SKM-1 (cell line): Measurements from ENCODE around the gene ZNRF1.
"Not testable (repeated sequence)": the region's sequence is repeated elsewhere in the genome, so short reads cannot be mapped to it uniquely, and the experiment has no call there.

Experiments
- DNase-seq: peaks from one replicate; lab custom pipeline; 2025; ENCODE audit not compliant: unreplicated experiment; lab: John Stamatoyannopoulos, UW

Gene ZNRF1

DNA sequence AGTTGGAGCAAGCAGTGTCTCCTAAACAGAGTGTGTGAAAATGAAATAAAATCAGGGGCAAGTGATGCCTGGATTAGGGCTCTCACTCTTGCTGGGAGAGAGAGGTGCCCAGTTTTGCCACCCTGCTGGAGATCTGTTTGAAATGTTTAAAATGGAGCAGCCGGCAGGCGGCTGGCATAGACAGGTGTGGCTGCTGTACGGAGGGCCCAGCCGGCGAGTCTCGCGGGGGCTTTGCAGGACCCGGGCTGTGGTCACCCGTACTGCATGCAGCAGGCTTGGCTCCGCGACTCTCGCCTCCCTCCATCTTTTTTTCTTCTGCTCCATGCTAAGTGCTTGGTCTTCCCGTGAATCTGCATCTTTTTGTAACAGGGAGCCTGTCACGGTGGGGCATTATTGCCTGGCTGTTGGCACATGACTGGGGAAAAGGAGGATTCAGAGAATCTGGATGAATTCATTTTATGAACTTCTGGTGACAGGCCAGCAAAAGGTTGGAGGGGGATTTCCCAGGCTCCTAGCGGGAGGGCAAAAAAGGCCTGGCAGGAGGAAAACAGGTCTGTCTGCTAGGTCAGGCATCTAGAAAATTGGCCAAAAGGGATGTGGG lies 1.8 kb downstream of the ZNRF1 start:
- no peak for DNase-seq

DNA sequence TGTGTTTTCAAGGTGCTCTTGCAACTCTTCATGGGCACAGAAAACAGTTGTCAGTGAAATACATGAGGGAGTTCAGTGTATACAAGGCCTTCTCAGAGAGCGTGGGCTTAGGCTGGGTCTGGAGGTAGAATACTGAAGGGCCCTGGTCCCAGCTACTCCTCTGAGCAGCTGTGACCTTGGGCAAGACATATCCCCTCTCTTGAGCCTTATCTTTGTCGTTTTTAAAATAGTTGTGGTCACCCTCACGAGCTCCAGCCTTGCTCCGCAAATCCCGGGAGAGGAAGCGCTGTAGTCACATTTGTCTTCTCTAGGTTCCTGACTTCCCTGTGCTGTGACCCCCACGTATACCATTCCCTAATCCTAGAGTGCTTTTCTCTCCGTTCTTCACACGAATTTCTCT lies 3.6 kb downstream of the ZNRF1 start:
- DNase-seq = no peak

DNA sequence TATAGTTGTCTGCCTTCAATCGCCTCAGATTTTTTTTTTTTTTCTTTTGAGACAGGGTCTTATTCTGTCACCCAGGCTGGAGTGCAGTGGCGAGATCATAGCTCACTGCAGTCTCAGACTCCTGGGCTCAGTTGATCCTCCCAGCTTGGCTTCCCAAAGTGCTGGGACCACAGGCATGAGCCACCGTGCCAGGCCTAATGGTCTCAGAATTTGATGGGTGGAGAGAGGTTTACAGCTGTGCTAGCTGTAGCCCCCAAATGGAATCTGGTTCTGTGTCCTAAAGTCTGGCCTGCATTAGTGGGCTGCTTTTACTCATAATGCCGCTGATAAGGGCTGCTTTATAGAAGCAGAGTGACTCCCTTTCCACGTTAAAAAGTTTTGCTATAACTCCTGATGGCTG lies 5.1 kb downstream of the ZNRF1 start:
- DNase-seq = no peak

DNA sequence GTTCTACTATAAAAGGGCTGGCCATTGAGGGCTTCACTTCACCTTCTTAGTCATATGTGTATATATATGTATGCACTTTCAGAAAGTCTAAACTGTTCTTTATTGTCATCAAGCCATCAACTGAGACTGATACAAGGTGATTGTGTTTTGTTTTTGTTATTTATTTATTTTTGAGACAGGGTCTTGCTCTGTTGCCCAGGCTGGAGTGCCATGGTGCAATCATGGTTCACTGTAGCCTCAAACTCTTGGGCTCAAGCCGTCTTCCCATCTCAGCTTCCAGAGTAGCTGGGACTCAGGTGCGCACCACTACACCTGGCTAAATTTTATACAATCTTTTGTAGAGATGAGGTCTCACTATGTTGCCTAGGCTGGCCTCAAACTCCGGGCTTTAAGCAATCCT lies 5.6 kb downstream of the ZNRF1 start:
- no peak for DNase-seq

DNA sequence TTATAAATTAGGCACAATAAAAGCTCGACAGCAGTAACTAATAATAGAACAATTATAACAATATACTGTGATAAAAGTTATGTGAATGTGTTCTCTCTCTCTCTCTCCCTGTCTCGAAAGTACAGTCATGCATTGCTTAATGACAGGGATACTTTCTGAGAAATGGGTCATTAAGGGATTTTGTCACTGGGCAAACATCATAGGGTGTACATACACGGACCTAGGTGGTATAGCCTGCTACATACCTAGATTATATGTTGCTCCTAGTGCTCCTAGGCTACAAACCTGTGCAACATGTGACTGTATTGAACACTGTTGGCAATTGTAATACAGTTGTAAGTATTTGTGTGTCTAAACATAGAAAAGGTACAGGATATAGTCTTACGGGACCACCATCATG lies 6.9 kb downstream of the ZNRF1 start:
- no peak for DNase-seq

DNA sequence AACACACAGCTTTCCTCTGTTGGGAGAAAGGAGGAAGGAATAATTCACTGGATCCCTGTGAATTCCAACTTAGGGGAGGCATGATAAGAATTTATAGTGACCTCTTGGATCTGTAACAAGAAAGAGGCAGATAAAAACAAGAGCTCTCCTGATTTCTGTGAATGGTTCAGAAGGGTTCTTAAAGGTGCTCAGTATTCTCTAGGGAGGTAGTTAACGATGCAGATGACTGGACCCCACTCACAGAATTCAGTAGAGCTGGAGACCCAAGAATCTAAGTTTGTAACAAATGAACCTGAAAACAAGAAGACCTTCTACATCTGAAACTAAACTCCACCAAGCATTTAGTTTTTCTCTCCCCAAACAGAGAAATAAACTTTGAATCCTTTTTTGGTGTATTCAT lies 8.6 kb downstream of the ZNRF1 start:
- no peak for DNase-seq

DNA sequence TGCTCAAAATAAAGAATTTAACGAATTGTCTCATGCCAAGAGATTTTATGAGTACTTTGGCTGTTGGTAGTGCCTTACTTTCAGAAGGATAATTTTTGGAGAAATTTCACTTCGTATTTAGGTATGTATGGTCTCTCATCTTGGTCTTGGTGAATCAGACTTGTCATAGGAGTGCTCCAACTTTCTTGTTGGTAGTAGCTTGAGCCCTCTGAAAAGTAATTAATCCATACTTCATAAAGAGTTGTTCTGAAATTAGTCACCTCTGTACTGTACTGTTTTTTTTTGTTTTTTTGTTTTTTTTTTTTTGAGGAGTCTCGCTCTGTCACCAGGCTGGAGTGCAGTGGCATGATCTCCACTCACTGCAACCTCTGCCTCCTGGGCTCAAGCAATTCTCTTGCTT lies 11.6 kb downstream of the ZNRF1 start:
- DNase-seq = no peak

DNA sequence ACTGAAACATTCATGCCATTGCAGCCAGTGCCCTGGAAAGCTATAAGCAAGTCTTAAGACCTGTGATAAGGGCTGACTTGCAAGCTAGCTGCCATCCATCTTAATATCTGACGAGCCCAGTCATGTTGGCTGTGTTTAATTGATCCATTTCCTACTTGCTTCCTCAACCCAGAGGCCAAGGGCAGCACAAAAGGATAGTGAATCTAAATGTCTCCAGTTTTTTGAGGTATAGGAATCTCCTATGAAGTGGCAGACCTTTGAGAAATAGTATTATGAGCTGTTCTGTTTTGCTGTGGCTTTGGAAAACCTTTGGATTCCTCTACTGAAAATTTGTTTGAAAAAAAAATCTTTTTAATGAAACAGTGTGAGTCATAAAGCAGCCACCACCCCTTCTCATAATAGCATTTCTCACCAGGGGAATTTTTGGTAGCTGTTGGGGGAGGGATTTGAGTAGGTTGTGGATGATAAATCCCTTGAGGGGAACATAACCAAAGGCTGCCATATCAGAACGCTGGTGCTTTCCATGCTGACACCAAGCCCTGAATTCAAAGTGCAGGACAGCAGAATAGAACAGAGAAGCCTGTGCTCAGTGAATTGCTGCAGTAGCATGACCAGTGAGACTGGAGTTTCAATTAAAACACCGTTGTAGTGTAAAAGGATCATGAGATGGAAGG lies 12.9 kb downstream of the ZNRF1 start:
- no peak for DNase-seq

DNA sequence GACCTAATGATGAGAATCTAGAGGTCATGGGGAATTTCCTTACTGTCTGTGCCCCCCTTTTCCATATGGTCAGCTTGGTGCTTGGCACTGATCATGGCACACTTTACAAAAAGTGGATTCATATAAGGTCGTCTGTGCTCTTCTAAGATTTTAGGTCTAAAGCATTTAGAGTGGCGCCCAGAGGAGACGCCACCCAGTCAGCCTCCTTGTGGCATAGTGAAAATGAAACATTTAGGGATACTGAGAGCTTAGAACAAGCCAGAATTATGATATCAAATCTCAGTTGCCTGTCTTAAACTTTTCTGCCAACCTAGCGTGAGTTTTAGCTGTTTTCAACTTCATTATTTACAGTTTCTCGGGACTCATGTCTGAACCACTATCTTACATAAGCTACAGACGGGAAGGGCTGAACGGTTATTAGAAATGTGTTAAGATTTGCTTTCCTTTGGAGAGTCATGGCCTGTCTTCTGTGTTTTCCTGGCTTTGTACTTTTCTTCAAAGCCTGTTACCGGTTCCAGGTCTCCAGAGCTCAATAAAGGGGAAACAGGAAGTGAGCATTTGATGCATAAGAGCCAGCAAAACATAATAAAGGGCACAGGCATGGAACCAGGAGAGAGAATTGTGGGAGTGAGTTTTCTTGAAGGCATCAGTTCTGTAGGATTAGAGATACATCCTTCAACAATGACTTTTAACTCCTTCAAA lies 13.7 kb downstream of the ZNRF1 start:
- no peak for DNase-seq

DNA sequence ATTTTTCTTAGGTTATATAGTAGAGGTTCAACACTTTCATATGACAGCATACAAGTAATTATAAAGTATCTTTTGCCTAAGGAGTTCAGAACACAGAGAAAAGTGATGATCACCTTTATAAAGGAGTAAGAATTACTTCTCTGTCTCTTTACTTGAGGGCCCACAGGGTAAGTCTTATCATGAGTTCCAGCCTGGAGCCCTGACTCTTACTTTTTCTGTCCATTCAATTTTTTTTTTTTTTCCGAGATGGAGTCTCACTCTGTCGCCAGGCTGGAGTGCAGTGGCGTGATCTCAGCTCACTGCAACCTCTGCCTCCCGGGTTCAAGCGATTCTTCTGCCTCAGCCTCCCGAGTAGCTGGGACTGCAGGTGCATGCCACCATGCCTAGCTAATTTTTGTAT lies 14.3 kb downstream of the ZNRF1 start:
- DNase-seq = not testable (repeated sequence)

DNA sequence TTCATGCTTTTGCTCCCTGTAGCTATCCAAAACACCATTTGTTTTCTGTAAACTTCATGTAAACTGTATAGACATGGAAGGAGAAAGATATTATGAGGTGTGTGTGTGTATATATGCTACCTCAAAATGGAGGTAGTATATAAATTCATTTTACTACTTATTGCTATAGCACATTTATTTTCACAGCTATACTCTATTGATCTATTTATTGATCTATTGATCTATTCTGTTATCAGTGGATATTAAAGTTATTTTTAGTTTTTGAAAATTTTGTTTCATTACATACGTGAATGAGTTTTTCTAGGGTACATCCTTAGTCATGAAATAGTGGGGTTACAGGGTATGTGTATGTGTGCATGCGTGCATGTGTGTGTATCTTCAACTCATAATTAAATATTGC lies 15.5 kb downstream of the ZNRF1 start:
- no peak for DNase-seq

DNA sequence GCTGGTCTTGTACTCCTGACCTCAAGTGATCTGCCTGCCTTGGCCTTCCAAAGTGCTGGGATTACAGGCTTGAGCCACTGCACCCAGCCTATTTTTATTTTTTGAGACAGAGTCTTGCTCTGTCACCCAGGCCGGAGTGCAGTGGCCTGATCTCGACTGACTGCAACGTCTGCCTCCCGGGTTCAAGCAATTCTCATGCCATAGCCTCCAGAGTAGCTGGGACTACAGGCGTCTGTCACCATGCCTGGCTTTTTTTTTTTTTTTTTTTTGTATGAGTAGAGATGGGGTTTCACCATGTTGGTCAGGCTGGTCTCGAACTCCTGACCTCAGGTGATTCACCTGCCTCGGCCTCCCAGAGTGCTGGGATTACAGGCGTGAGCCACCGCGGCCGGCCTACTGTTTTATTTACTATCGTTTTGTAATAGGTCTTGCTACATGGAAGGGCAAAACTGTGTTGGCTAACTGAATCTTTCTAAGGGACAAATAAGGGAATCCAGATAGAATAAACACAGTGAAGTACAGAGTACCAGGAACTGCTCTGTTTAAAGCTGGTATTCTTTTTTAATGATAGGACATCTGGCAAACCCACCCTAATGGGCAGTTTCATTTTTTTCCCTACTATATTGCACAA lies 17.7 kb downstream of the ZNRF1 start:
- DNase-seq = not testable (repeated sequence)

DNA sequence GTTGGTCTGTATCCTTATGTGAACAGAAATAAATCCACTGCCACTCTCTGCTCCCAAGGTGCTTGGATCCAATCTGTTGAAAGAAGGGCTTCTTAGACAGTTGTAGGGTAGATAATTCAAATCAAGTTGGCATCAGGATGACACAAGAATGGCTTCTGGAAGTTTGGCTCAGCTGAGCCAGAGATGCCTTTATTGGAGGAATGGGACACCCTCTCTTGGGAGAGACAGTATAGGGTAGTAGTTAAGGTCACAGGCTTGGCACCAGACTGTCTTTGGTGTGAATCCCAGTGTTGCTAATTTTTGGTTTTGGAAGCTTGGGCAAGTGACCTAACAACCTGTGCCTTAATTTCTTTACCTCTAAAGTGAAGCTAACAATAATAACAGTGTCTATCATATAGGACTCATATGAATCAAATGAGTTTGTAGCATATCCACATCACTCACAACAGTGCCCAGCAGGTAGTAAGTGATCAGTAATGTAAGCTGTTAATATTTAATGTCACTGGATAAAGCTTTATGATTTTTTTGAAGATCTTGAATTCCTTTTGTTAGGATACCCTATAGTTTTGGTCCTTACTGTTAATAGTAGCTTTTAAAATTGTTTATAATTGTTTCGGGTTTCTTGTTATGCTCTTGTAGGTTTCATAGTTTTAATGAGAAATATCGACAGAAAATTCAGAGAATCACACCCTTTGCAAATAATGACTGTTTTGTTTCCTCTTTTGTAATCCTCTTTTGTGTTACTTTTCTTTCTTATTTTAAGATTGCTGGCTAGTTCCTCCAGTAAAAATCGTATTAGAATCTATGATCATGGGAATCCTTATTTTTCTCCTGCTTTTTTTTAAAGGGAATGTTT lies 19.1 kb downstream of the ZNRF1 start:
- no peak for DNase-seq

DNA sequence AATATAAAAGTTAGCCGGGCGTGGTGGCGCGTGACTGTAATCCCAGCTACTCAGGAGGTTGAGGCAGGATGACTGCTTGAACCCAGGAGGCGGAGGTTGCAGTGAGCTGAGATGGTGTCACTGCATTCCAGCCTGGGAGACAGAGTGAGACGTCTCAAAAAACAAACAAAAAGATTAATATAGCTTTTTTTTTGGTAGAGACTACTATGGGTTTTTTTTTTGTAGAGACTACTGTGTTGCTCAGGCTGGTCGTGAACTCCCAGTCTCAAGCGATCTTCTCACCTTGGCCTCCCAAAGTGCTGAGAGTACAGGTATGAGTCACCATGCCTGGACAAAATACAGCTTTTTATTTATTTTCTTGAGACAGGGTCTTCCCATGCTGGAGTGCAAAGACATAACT lies 20.2 kb downstream of the ZNRF1 start:
- no peak for DNase-seq

DNA sequence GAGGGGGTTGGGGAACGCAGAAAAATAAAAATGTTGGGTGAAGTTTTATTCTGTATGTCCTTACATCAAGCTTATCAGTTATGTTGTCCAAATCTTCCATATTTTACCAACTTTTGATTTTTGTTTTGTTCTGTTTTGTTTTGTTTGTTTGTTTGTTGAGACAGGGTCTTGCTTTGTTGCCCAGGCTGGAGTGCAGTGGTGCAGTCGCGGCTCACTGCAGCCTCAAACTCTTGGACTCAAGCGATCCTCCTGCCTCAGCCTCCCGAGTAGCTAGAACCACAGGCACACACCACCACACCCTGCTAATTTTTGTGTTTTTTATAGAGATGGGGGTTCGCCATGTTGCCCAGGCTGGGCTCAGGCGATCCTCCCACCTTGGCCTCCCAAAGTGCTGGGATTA lies 20.8 kb downstream of the ZNRF1 start:
- DNase-seq = no peak

DNA sequence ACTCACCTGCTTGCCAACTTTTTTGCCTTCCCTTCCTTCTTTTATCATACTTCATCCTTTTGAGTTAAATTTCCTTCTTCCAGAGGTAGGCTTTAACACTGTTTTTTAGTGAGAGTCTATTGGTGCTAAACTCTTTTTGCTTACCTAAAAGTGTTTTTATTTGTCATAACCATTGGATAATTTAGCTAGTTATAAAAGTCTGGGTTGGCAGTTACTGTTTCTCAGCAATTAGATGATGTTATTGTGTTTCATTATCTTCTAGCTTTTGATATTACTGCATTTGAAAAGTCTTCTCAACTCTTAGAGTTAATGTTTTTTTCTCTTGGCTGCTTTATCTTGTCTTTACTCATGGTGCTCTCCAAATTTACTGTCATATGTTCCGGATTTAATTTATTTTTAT lies 22.6 kb downstream of the ZNRF1 start:
- DNase-seq = no peak

DNA sequence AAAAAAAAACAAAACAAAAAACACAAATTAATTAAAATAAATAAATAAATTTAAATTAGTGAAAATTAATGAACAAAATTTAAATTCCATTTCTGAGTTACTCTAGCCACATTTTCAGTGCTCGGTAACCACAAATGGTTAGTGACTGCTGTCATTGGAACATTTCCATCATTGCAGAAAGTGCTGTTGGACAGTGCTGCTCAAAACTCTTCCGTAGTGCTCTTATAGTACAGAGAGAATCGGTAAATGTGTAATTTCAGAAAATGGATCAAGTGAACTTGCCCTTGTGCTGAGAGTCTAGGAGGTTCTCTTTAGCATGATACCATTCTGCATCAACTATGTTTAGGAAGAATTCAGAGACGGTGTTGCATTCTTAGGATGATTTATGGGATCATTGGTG lies 23.7 kb downstream of the ZNRF1 start:
- no peak for DNase-seq

DNA sequence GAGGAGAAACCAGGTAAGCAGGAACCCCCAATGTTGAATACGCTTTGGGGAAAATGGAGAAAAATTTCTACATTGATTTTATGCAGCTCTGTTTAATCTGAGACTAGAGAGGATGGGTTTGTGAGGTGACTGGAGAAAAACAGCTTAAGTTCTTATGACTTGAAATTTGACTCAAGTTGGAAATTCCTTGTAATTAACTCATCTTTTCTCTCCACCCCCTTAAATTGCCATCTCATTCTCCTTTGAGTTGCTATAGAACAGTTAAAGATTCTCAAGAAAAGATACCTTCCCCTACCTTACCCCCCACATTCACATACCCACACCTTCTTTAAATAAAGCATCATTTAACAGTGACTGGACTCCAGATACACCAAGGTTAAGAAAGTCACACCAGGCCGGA lies 24.2 kb downstream of the ZNRF1 start:
- no peak for DNase-seq

DNA sequence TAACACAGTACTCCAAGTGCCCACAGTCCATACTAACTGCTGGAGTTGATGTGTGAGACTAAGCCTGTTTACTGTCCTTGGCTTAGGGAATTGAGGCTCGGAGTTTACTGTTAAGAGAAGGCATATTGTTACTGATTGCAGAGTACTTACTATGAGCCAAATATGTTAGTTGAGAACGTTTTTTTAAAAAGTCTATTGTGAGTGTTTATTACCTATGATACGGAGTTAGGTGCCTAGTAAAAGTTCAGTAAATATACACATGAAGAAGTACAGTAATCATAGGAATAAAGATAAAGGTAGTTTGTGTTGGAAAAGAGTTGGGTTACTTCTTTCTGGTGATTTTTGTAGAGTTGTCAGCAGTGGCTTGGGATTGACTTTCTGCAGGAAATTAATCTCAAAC lies 25.4 kb downstream of the ZNRF1 start:
- no peak for DNase-seq

DNA sequence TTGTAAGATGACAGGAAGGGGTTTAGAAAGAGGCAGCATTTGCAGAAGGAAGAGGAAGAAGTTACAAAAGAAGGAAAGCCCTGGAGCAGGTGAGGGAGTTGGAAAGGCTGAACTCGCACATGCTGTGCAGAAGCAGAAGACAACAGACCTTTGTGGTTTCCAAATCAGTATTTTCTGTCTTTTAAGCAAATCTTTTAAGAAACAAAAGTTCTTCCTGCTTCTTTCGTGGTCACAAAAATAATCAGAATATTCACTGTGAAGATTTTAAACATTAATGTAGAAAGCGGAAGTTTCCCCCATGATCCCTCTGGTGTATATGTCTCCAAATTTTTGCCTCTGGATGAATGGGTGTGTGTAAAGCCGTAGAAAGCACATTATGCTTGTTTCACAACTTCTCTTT lies 25.8 kb downstream of the ZNRF1 start:
- DNase-seq = peak; percentile 74

DNA sequence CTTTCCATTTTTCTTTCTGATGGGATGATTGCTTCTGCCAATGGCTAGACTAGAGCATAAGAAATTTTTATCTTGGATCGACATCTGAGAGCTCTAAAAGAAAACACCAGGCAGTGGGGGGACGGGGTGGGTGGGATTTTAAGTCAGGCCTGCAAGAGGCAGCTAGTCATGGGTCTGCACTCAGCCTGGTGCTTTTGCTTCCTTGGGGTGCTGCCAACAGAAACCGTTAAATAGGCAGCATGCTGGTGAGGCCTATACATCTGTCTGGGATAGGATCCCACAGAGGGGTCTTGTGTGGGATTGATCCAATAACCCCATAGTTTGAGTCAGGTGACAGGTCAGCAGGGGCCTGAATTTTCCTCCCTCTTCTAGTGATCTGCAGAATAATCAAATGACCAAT lies 26.9 kb downstream of the ZNRF1 start:
- DNase-seq = no peak
